Measurements from ENCODE around the gene HSPA1L. TPM values are rescaled to one million over a fixed set of nuclear protein-coding genes. Genes with fewer than 3 reads are reported as not detected.
A peak's percentile ranks its signal among the peaks of the same experiment; 100 is the strongest.
"Not testable (repeated sequence)": the region's sequence is repeated elsewhere in the genome, so short reads cannot be mapped to it uniquely, and the experiment has no call there.

Gene HSPA1L
- 0.98 TPM for total RNA-seq

DNA sequence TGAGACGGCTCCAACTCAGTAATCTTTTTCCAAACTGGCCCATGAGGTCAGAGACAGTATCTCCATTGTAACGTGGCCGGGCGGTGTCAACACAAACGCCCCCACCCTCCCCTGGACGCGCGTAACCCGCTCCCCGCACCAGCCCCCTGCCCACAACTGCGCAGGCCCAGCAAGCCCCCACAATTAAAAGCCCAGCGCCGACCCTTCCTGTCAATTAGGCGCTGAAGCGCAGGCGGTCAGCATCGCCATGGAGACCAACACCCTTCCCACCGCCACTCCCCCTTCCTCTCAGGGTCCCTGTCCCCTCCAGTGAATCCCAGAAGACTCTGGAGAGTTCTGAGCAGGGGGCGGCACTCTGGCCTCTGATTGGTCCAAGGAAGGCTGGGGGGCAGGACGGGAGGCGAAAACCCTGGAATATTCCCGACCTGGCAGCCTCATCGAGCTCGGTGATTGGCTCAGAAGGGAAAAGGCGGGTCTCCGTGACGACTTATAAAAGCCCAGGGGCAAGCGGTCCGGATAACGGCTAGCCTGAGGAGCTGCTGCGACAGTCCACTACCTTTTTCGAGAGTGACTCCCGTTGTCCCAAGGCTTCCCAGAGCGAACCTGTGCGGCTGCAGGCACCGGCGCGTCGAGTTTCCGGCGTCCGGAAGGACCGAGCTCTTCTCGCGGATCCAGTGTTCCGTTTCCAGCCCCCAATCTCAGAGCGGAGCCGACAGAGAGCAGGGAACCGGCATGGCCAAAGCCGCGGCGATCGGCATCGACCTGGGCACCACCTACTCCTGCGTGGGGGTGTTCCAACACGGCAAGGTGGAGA is at the start of gene HSPA1L, which contains the start of gene HSPA1A:
Gene HSPA1L (minus strand): TSS at position 259 of the 814 bp plus-strand sequence. CDS start 3,311 bp downstream, outside the sequence.
Gene HSPA1A (plus strand): TSS at position 519 of the 814 bp plus-strand sequence. CDS start 214 bp downstream, at position 733.
- intact Hi-C loops (cut with DNase I): no loop called here
- Histone ChIP-seq H3K9me3 (no peaks in the 10 kb centered on the region), H3K4me3 (peak within 1 kb of the TSS; percentile 59 to 73), H3K27me3 (no peaks in the 10 kb centered on the region), H3K4me1 (peaks cover 43% of the 10 kb centered on the region), H3K36me3 (no peaks in the 10 kb centered on the region), H3K27ac (peak within 1 kb of the TSS; percentile 100)
- peak; percentile 100 for TF ChIP-seq POLR2A (IDR thresholded peaks at IDR 0.05)
- peak; percentile 100 for TF ChIP-seq POLR2AphosphoS5 (IDR thresholded peaks at IDR 0.05; ENCODE audit: insufficient read depth in 1 of 2, low read depth in 1 of 2)
- TF ChIP-seq, protein P1, sequence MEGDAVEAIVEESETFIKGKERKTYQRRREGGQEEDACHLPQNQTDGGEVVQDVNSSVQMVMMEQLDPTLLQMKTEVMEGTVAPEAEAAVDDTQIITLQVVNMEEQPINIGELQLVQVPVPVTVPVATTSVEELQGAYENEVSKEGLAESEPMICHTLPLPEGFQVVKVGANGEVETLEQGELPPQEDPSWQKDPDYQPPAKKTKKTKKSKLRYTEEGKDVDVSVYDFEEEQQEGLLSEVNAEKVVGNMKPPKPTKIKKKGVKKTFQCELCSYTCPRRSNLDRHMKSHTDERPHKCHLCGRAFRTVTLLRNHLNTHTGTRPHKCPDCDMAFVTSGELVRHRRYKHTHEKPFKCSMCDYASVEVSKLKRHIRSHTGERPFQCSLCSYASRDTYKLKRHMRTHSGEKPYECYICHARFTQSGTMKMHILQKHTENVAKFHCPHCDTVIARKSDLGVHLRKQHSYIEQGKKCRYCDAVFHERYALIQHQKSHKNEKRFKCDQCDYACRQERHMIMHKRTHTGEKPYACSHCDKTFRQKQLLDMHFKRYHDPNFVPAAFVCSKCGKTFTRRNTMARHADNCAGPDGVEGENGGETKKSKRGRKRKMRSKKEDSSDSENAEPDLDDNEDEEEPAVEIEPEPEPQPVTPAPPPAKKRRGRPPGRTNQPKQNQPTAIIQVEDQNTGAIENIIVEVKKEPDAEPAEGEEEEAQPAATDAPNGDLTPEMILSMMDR (IDR thresholded peaks at IDR 0.05): no peak
- DNase-seq (ENCODE audit: extremely low spot score in 2 of 2): peak in 1 of 2 donors; percentile 99

DNA sequence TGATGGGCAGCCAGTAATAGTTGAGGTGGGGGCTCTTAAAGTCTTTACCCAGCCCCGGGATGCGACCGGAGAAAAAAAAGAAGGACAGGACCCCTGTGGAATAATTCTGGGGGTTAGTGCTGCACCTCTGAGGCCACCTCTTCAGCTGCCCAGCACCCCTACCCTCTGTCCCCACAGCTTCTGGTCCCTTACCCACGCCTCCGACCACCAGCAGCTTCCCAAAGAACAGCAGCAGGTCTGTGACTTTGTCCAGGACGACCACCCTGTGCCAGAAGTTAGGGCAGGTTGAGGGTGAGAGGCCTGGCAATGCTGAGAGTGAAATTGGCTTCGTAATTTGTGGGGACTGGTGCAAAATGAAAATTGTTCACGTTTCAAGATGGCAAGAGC is 49.7 kb upstream of the HSPA1L start:
- DNase-seq (ENCODE audit: extremely low spot score in 2 of 2): no peak
- Histone ChIP-seq H3K36me3 (peaks cover 0 to 5% of the 10 kb centered on the region in 2 donors), H3K27me3 (no peaks in the 10 kb centered on the region), H3K9me3 (no peaks in the 10 kb centered on the region), H3K27ac (no peak overlapping the region), H3K4me1 (peaks cover 16% of the 10 kb centered on the region), H3K4me3 (no peak overlapping the region)
- TF ChIP-seq POLR2A (IDR thresholded peaks at IDR 0.05): no peak
- TF ChIP-seq, protein P1 (IDR thresholded peaks at IDR 0.05): no peak
- TF ChIP-seq POLR2AphosphoS5 (IDR thresholded peaks at IDR 0.05; ENCODE audit: insufficient read depth in 1 of 2, low read depth in 1 of 2): no peak
- intact Hi-C loops (cut with DNase I): no loop called here

DNA sequence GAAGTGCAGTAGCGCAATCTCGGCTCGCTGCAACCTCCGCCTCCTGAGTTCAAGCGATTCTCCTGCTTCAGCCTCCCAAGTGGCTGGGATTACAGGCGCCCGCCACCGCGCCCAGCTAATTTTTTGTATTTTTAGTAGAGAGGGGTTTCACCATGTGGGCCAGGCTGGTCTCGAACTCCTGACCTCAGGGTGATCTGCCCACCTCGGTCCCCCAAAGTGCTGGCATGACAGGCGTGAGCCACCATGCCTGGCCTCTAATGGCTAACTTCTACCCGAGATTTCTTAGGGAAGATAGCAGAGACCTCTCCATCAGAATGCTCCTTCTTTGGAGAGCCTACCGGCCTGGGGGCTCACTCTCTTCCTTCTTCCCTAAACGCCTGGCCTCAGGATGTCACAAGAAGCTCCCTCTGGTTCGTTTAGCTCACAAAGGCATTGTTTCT is 49.1 kb upstream of the HSPA1L start:
- peaks cover 0 to 12% of the 10 kb centered on the region in 2 donors for H3K36me3 ChIP-seq

DNA sequence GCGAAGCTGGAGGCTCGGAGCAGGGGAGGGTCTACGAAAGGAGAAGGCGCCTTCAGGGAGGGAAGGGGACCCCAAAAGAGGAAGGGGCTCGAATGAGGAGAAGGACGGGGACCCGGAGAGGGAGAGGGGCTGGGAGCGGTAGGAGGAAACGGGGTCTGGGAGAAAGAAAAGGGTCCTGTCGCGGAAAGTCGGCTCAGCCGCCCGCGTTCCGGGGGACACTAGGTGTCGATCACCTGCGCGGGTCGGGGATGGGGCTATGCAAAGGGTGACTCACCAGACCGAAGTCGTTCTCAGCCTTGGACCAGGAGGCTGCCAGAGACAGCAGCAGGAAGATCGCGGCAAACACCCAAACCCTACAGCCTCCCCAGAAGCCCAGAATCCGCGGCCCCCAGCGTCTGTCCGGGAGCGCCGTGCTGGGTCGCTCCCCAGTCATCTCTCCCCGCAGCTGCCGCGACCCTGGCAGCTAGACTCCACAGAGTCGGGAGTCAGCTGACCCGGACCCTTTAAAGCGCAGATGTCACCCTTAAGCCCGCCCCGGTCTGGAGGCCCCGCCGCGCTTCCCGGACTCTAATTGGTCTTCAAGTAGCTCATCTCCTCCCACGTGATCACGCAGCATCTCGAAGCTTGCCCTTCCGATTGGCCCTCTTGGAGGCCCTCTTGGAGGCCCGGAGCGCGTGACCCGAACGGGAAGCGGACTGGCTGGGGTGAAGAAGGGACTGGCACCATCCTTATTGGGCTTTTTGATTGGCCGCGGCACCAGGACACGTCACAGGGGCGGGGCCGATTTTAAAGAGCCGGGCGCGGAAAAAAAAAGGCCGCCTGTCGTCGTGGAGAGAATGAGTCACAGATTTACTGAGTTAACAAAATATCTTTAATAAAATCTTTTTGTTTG is 47.5 kb upstream of the HSPA1L start, which contains the start of gene NEU1:
Gene NEU1 (minus strand): TSS at position 478 of the 892 bp plus-strand sequence. CDS start 45 bp downstream, at position 433.
- H3K4me3 ChIP-seq: peak within 1 kb of the TSS; percentile 85 to 86
- intact Hi-C loops (cut with DNase I): no loop called here
- peak; percentile 100 for DNase-seq (ENCODE audit: extremely low spot score in 2 of 2)
- TF ChIP-seq, protein P1 (IDR thresholded peaks at IDR 0.05): no peak
- TF ChIP-seq POLR2A (IDR thresholded peaks at IDR 0.05) (peak in 1 of 2 donors; percentile 98), POLR2AphosphoS5 (IDR thresholded peaks at IDR 0.05; ENCODE audit: insufficient read depth in 1 of 2, low read depth in 1 of 2) (peak; percentile 100)
- H3K36me3 ChIP-seq: peaks cover 0 to 15% of the 10 kb centered on the region in 2 donors
- H3K9me3 ChIP-seq: no peaks in the 10 kb centered on the region
- H3K27ac ChIP-seq: peak within 1 kb of the TSS; percentile 95
- H3K27me3 ChIP-seq: no peaks in the 10 kb centered on the region
- peaks cover 16% of the 10 kb centered on the region for H3K4me1 ChIP-seq

More for the DNA sequence above, 49.1 kb upstream of the HSPA1L start:
- Histone ChIP-seq H3K27ac (peak overlapping the region; percentile 95), H3K4me1 (peaks cover 16% of the 10 kb centered on the region), H3K4me3 (peak overlapping the region; percentile 50 to 85)
- H3K27me3 ChIP-seq; H3K9me3 ChIP-seq; DNase-seq (ENCODE audit: extremely low spot score in 2 of 2); intact Hi-C loops (cut with DNase I): not testable (repeated sequence)

DNA sequence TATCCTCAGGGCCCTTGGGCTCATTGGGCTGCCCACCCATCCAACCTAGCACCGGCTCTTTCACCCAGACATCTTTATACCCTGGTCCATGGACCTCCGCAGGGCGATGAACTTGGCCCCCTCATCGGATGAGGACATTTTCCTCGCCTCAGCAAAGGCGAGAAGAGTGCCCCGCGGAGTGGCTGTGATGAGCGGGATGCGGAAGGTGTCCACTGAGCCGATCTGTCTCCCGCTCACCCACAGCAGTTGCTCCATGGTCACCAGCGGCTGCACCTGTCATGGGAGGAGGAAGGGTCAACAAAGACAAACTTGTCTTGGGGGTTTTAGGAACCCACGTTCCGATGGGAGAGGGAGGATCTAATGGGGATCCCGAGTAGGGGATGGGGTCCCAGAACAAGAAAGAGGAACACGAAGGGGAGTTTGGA is 46.8 kb upstream of the HSPA1L start:
- peaks cover 0 to 15% of the 10 kb centered on the region in 2 donors for H3K36me3 ChIP-seq
- DNase-seq (ENCODE audit: extremely low spot score in 2 of 2): no peak
- H3K4me3 ChIP-seq: peak overlapping the region; percentile 85 to 86
- no peaks in the 10 kb centered on the region for H3K27me3 ChIP-seq
- intact Hi-C loops (cut with DNase I): no loop called here
- no peak for TF ChIP-seq POLR2A (IDR thresholded peaks at IDR 0.05)
- TF ChIP-seq, protein P1 (IDR thresholded peaks at IDR 0.05): no peak
- no peak for TF ChIP-seq POLR2AphosphoS5 (IDR thresholded peaks at IDR 0.05; ENCODE audit: insufficient read depth in 1 of 2, low read depth in 1 of 2)
- peak overlapping the region; percentile 95 for H3K27ac ChIP-seq
- H3K4me1 ChIP-seq: peaks cover 16% of the 10 kb centered on the region
- no peaks in the 10 kb centered on the region for H3K9me3 ChIP-seq
